ENCODE measurements around the gene GALNT10. TPM values are rescaled to one million over a fixed set of nuclear protein-coding genes. Genes with fewer than 3 reads are reported as not detected.

Gene GALNT10
- total RNA-seq, 1 donor from 2014 or later = 23.5 TPM

- H3K4me3 ChIP-seq (ENCODE audit: low read depth, low read length) = no peak overlapping the region
- TF ChIP-seq, protein P1, sequence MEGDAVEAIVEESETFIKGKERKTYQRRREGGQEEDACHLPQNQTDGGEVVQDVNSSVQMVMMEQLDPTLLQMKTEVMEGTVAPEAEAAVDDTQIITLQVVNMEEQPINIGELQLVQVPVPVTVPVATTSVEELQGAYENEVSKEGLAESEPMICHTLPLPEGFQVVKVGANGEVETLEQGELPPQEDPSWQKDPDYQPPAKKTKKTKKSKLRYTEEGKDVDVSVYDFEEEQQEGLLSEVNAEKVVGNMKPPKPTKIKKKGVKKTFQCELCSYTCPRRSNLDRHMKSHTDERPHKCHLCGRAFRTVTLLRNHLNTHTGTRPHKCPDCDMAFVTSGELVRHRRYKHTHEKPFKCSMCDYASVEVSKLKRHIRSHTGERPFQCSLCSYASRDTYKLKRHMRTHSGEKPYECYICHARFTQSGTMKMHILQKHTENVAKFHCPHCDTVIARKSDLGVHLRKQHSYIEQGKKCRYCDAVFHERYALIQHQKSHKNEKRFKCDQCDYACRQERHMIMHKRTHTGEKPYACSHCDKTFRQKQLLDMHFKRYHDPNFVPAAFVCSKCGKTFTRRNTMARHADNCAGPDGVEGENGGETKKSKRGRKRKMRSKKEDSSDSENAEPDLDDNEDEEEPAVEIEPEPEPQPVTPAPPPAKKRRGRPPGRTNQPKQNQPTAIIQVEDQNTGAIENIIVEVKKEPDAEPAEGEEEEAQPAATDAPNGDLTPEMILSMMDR (conservative IDR thresholded peaks at IDR 0.05; ENCODE audit: low read depth, low read length) = no peak
- no peak for DNase-seq (ENCODE audit: low read depth)
Measured at GRCh38 chr5:154262342-154262741, 71.8 kb downstream of the GALNT10 start.

DNA sequence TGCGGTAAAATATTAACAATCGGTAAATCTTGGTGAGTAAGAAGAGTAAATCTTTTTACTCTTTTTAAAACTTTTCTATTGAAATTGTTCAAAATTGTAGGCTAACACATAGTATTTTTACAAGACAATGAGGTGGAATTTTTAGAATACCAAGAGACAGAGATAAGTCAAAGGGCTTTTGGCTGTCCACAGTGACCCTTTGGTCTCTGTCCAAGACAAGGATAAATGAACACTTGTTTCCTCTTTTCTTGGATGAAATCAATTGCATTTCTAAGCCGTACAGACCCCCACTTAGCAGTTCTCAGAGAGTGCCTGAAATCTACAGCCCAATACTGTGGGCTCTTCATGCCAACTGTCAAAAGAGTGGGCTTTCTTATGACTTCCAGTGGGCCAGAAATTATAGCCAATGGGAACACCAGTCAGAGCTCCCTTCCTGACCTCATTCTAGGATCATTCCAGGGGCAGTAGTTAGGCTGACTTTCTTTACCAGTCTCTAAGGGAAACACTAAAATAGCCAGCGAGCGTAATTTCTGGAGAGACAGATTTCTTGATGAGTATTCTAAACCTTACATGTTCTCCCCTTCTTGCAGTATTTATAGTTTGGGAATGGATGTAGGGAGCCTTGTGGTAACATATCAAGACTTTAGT lies 74.1 kb downstream of the GALNT10 start:
- no peak for DNase-seq (ENCODE audit: low read depth)
- TF ChIP-seq, protein P1 (conservative IDR thresholded peaks at IDR 0.05; ENCODE audit: low read depth, low read length) = no peak
- H3K4me3 ChIP-seq (ENCODE audit: low read depth, low read length) = no peak overlapping the region

- no peak overlapping the region for H3K4me3 ChIP-seq (ENCODE audit: low read depth, low read length)
- TF ChIP-seq, protein P1 (conservative IDR thresholded peaks at IDR 0.05; ENCODE audit: low read depth, low read length) = no peak
- no peak for DNase-seq (ENCODE audit: low read depth)
Measured at GRCh38 chr5:154265197-154265773, 74.8 kb downstream of the GALNT10 start.

GRCh38 chr5:154267516-154267915 lies 77.0 kb downstream of the GALNT10 start:
- TF ChIP-seq, protein P1 (conservative IDR thresholded peaks at IDR 0.05; ENCODE audit: low read depth, low read length) = no peak
- peak; percentile 41 for DNase-seq (ENCODE audit: low read depth)
- no peak overlapping the region for H3K4me3 ChIP-seq (ENCODE audit: low read depth, low read length)

DNA sequence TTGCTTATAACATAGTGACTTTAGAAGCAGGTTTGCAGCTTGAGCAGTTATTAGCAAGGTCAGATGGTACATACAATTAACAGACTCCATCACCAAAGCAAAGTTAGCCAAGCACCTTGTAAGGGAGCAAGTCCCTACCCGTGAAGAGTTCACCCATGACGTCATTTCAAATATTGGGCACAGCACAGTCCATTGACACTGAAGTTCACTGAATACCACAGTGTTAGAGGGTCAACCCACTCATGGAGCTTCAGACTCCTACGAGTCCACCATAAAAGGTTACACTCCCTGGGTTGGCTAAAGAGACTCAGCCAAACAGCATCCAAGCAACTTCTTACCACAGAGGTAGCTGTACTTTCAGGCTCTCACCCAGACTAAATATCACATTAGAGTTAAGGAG lies 77.5 kb downstream of the GALNT10 start:
- TF ChIP-seq, protein P1 (conservative IDR thresholded peaks at IDR 0.05; ENCODE audit: low read depth, low read length) = no peak
- no peak for DNase-seq (ENCODE audit: low read depth)
- H3K4me3 ChIP-seq (ENCODE audit: low read depth, low read length) = no peak overlapping the region

- DNase-seq (ENCODE audit: low read depth) = no peak
- no peak overlapping the region for H3K4me3 ChIP-seq (ENCODE audit: low read depth, low read length)
- TF ChIP-seq, protein P1 (conservative IDR thresholded peaks at IDR 0.05; ENCODE audit: low read depth, low read length) = no peak
Measured at GRCh38 chr5:154269414-154269813, 78.9 kb downstream of the GALNT10 start.

DNA sequence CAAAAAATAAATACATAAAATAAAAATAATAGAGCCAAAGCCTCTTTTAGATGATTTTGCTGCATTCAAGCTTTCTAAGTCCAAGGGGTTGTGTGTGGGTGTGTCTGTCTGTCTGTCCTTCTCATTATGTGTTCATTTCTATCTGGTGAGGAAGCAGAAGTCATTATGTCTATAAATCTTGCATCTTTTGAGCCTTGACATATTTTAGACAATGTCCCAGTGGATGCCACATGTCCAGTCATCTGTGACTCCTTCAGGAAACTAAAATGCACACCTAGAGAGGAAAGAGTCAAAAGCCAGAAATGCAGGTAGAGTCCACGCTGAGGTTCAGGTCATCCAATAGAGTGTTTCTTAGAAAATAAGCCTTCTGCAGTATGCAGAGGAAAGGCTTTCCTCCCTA lies 80.9 kb downstream of the GALNT10 start:
- TF ChIP-seq, protein P1 (conservative IDR thresholded peaks at IDR 0.05; ENCODE audit: low read depth, low read length) = no peak
- H3K4me3 ChIP-seq (ENCODE audit: low read depth, low read length) = no peak overlapping the region
- no peak for DNase-seq (ENCODE audit: low read depth)
